AG09319 (cell line): ENCODE data around the gene SIRT5.

Source experiments
- DNase-seq: peaks from one replicate; pipeline ENCODE4 v3.0.0-alpha.2; 2010; ENCODE audit warnings: low read depth; ENCODE audit errors: extremely low read depth
- CTCF ChIP-seq: IDR thresholded peaks from 2 replicates; pipeline ENCODE4 v1.5.1; 2011; ENCODE audit warnings: low read depth, mild to moderate bottlenecking, inconsistent platforms, low read length, moderate library complexity

SIRT5 gene

GRCh38 chr6:13573669-13574110, 711 bp upstream of the SIRT5 start:
- no peak for DNase-seq
- TF ChIP-seq CTCF, result no peak

GRCh38 chr6:13574149-13574570, 241 bp upstream of the SIRT5 start:
- DNase-seq, result peak; percentile 80
- TF ChIP-seq CTCF, result peak; percentile 38

- TF ChIP-seq CTCF, result peak; percentile 77; the same call in 1 of the 2 replicates
Observed at GRCh38 chr6:13575377-13575775, 975 bp downstream of the SIRT5 start.

GRCh38 chr6:13576017-13576416, 1.6 kb downstream of the SIRT5 start:
- no peak for TF ChIP-seq CTCF
- DNase-seq, result no peak

More at GRCh38 chr6:13575377-13575775, 975 bp downstream of the SIRT5 start:
- no peak for DNase-seq

- no peak for DNase-seq
- TF ChIP-seq CTCF, result no peak
Observed at GRCh38 chr6:13577926-13578325, 3.5 kb downstream of the SIRT5 start.

GRCh38 chr6:13579911-13580310, 5.5 kb downstream of the SIRT5 start:
- no peak for DNase-seq
- no peak for TF ChIP-seq CTCF

GRCh38 chr6:13581700-13582229, 7.4 kb downstream of the SIRT5 start:
- DNase-seq, result no peak
- no peak for TF ChIP-seq CTCF
